OCI-LY1 (cell line): Measurements from ENCODE around the gene VAV2.

Source experiments
- EZH2 ChIP-seq: fragments of 200-600 bp; sonication (generic), shearing (Covaris generic); IDR thresholded peaks from 2 replicates; pipeline ENCODE4 v1.8.0; 2017; ENCODE audit warnings: borderline replicate concordance, mixed run types, mild to moderate bottlenecking, antibody characterized with exemption, low read length, moderate library complexity, mixed read lengths
- TF ChIP-seq, protein P1 (sequence below): fragments of 200-600 bp; sonication (generic), shearing (Covaris generic); IDR thresholded peaks from 2 replicates; pipeline ENCODE4 v1.5.1; 2017; ENCODE audit warnings: mild to moderate bottlenecking, antibody characterized with exemption, low read length, moderate library complexity, mixed read lengths

DNA sequence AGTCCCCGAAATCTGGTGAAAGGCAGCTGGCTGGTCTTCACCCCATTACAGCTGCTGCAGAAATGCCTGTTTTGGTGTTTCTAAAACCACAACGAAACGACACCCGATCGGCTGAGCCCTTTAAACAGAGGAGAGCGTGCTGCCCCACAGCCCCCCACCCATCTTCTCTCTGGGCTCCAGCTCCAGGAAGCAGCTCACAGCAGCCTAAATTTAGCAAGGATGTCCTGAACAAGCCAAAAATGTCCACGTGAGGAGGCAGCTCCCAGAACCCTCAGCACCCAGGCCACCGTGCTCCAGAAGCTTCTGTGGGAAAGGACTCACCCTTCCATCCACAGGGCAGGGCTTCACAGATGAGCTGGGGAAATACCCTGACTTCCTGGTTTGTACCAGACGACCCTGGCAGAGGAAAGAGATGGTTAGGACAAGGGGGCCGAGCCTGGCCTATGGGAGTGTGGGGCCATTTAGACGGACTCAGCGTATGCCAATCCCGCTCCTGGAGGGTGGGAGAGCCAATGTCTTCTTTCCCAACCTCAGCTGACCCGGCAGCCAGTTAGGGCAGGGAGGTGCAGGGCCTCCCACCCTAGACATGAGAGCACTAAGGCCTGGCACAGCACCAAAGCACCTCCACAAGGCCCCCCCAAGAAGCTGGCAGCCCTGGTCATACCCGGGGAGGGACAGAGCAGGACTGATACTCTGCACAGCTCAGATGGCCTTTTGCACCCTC is 214.9 kb downstream of the VAV2 start:
- TF ChIP-seq, protein P1, sequence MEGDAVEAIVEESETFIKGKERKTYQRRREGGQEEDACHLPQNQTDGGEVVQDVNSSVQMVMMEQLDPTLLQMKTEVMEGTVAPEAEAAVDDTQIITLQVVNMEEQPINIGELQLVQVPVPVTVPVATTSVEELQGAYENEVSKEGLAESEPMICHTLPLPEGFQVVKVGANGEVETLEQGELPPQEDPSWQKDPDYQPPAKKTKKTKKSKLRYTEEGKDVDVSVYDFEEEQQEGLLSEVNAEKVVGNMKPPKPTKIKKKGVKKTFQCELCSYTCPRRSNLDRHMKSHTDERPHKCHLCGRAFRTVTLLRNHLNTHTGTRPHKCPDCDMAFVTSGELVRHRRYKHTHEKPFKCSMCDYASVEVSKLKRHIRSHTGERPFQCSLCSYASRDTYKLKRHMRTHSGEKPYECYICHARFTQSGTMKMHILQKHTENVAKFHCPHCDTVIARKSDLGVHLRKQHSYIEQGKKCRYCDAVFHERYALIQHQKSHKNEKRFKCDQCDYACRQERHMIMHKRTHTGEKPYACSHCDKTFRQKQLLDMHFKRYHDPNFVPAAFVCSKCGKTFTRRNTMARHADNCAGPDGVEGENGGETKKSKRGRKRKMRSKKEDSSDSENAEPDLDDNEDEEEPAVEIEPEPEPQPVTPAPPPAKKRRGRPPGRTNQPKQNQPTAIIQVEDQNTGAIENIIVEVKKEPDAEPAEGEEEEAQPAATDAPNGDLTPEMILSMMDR = no peak
- no peak for TF ChIP-seq EZH2
